Sigmoid colon (tissue), 7 donors: ENCODE results near the gene TRIO. TPM values are rescaled to one million over a fixed set of nuclear protein-coding genes. Genes with fewer than 3 reads are reported as not detected.

Experiments used
- DNase-seq: peaks from one replicate; pipeline ENCODE4 v3.0.0-alpha.2; 2019
- H3K27ac ChIP-seq, 4 donors: fragments of 200-600 bp; sonication (generic); one replicate each; pipeline ENCODE4 v1.5.1; 2016 to 2019; ENCODE audit warnings: mild to moderate bottlenecking in 1 of 4
- H3K27me3 ChIP-seq, 3 donors: fragments of 200-600 bp; sonication (generic); one replicate each; pipeline ENCODE4 v1.5.1; 2019; ENCODE audit warnings: mild to moderate bottlenecking in 1 of 3
- H3K36me3 ChIP-seq, 4 donors: fragments of 200-600 bp; sonication (generic); one replicate each; pipeline ENCODE4 v1.5.1; 2016 to 2019
- H3K4me1 ChIP-seq, 4 donors: fragments of 200-600 bp; sonication (generic); one replicate each; pipeline ENCODE4 v1.5.1; 2017 to 2019
- H3K4me3 ChIP-seq, 4 donors: fragments of 200-600 bp; sonication (generic); one replicate each; pipeline ENCODE4 v1.5.1; 2017 to 2019; ENCODE audit warnings: mild to moderate bottlenecking in 2 of 4, moderate library complexity in 1 of 4
- H3K9me3 ChIP-seq, 4 donors: fragments of 200-600 bp in 3 of 4; sonication (generic) in 3 of 4; one replicate each; pipeline versions ENCODE4 v1.5.1 to v1.6.1; 2013 to 2019
- EP300 ChIP-seq, 4 donors: sonication (generic); formaldehyde crosslinking; IDR thresholded peaks; one replicate each; pipeline ENCODE4 v1.6.1; 2017; ENCODE audit warnings: antibody characterized with exemption in 4 of 4
- POLR2A ChIP-seq, 2 donors: fragments of 450-650 bp; IDR thresholded peaks; one replicate each; pipeline ENCODE4 v1.6.1; 2016; ENCODE audit warnings: antibody characterized with exemption in 2 of 2, mild to moderate bottlenecking in 2 of 2, moderate library complexity in 2 of 2
- POLR2AphosphoS5 ChIP-seq, 4 donors: sonication (generic); formaldehyde crosslinking; IDR thresholded peaks; one replicate each; pipeline ENCODE4 v1.6.1; 2017; ENCODE audit warnings: antibody characterized with exemption in 4 of 4
- WGBS, 2 donors: extraction: QIAGEN DNeasy Blood & Tissue Kit; methylation state at CpG; one replicate each; pipeline ENCODE4 v1.1.7; 2013; 5-methylcytosine and 5-hydroxymethylcytosine counted together
- intact Hi-C: fragments of 100-400 bp; cut with DNase I; formaldehyde crosslinking; loops from one replicate; pipeline ENCODE4 v1.15.1; 2023
- polyA plus RNA-seq, 3 donors: library from polyadenylated mRNA; stranded (reverse); fragments of 200-250 nt; gene quantifications; one replicate each; pipeline ENCODE4 v1.2.3, GENCODE V29; 2013
- total RNA-seq, 4 donors: library from RNA; depleted of rRNA; stranded (reverse); fragments of >200 nt; gene quantifications; one replicate each; pipeline ENCODE4 v1.1.0, GENCODE V29; 2016
- TF ChIP-seq, protein P1 (sequence below), 4 experiments: fragments of 450-650 bp in 3 of 4; fragments of 200-600 bp in 1 of 4; IDR thresholded peaks; one replicate each; pipeline ENCODE4 v1.5.1; 2016 to 2019; ENCODE audit warnings: antibody characterized with exemption in 4 of 4, mild to moderate bottlenecking in 3 of 4, moderate library complexity in 2 of 4
- donor health status: healthy with polysubstance abuse.
- donor health status: Bipolar disorder and iron deficiency.
- donor health status: healthy.

Gene TRIO
- total and polyA plus RNA-seq, 7 donors: 34.8 to 300 (median 119) TPM

DNA sequence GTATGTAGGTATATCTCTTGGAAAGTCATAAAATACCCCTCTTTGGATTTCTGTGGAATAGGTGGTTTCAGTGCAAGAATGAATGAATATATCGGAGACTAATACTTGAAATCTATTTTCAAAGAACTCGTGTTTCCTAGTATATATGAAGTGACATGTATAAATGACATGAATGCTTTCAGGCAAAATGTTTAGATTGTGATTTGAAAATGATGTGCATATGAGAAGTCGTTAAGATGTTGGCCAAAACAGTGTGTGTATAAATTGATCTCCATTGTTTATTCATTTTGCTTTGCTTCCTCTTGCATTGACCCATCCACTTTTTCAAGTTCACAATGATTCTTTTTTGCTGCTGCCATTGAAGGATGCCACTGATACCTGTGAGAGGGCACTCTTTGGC is 8.3 kb downstream of the TRIO start:
- DNase-seq: no peak
- WGBS, 2 donors: 60 to 80% methylated on average over 3 of the region's 3 CpGs
- no peaks in the 10 kb centered on the region for H3K9me3 ChIP-seq
- intact Hi-C loops: no loop called here
- H3K27me3 ChIP-seq: no peaks in the 10 kb centered on the region
- no peak overlapping the region for H3K27ac ChIP-seq
- no peaks in the 10 kb centered on the region for H3K36me3 ChIP-seq
- peaks cover 0 to 96% (median 90%) of the 10 kb centered on the region in 4 donors for H3K4me1 ChIP-seq
- TF ChIP-seq POLR2AphosphoS5 (IDR thresholded peaks at IDR 0.05): no peak
- TF ChIP-seq, protein P1, sequence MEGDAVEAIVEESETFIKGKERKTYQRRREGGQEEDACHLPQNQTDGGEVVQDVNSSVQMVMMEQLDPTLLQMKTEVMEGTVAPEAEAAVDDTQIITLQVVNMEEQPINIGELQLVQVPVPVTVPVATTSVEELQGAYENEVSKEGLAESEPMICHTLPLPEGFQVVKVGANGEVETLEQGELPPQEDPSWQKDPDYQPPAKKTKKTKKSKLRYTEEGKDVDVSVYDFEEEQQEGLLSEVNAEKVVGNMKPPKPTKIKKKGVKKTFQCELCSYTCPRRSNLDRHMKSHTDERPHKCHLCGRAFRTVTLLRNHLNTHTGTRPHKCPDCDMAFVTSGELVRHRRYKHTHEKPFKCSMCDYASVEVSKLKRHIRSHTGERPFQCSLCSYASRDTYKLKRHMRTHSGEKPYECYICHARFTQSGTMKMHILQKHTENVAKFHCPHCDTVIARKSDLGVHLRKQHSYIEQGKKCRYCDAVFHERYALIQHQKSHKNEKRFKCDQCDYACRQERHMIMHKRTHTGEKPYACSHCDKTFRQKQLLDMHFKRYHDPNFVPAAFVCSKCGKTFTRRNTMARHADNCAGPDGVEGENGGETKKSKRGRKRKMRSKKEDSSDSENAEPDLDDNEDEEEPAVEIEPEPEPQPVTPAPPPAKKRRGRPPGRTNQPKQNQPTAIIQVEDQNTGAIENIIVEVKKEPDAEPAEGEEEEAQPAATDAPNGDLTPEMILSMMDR (IDR thresholded peaks at IDR 0.05): no peak
- no peak overlapping the region for H3K4me3 ChIP-seq

DNA sequence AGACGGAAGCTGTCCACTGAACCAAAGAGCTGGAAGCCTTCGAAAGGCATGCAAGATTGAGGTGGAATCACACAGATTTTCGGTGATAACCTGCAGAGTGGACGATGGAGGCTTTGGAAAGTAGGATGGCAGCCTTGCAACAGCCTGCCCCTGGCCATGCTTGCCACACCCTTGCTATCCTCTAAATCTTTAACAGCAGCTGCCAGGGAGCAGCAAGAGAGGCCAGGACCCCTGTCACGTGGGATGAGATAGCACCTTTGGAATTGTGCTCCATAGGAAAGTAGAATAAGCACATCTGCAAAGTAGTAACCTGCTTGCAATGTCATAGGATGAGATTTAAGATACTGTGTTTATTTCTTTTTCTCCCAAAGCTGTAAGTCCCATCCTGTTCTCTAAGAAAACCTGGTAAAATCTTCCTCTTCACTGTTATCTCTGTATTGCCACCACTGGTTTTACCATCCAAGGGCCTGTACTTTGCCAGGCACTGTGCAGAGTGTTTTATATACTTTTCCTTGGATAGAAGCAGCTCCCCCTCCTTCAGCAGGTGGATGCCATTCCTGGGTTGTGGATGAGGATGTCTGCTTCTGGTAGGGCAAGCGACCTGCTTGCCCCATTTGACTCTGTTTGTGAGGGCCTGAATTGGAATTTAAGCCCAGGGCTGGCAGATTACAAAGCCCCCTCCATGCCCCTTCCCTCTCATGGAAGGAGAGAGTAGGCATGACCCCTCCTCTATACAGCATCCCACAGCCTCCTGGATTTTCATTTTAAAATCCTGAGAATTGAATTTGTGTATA is 10.1 kb downstream of the TRIO start:
- Histone ChIP-seq H3K36me3 (no peaks in the 10 kb centered on the region), H3K27me3 (no peaks in the 10 kb centered on the region), H3K4me3 (peak overlapping the region in 1 of 4 donors; percentile 24), H3K27ac (peak overlapping the region; percentile 70 to 89 (median 82)), H3K4me1 (peaks cover 0 to 96% (median 89%) of the 10 kb centered on the region in 4 donors), H3K9me3 (no peaks in the 10 kb centered on the region)
- no peak for DNase-seq
- TF ChIP-seq EP300 (IDR thresholded peaks at IDR 0.05) (no peak), POLR2AphosphoS5 (IDR thresholded peaks at IDR 0.05) (no peak), POLR2A (IDR thresholded peaks at IDR 0.05) (no peak)
- TF ChIP-seq, protein P1 (IDR thresholded peaks at IDR 0.05): no peak
- intact Hi-C loops: no loop called here
- 59 to 83% methylated on average over 6 of the region's 6 CpGs for WGBS, 2 donors

DNA sequence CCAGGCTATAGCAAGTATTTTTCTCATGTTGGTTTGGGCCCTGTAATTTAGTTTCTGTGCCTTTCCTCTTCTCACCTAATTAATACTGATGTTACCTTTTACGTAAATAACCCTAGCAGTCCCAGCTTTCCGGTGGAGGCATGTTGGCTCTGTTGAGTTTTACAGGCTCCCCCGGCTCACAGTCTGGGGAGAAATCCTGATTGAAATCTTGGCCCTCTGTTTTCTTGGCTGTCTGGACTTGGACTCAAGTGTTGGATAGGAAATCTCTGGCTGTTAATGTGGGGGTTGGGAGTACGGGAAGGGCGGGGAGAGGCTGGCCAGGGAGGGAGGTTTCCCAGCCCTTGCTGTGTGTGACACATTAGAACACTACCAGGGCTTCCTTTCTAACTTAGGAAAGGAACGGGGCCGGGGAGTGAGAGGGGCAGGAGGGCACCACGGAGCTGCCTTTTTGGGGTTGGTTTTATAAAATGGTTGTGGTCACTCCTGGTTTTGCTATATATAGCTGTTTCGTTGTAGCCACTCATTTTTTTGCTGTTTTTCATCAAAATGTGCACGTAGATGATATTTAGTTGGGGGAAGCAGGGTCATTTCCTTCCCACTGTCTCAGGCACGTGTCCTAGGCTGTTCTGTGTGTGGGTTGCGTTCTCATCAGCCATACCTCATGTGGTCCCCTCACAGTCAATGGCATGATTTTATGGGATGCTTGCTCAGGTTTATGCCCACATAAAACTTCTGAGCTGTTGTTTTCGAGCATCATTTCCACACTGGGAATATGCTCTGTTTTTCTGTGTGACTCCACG is 11.0 kb downstream of the TRIO start:
- Histone ChIP-seq H3K4me1 (peaks cover 0 to 96% (median 84%) of the 10 kb centered on the region in 4 donors), H3K36me3 (no peaks in the 10 kb centered on the region), H3K27ac (peak overlapping the region; percentile 70 to 89 (median 82)), H3K4me3 (peak overlapping the region; percentile 2 to 24 (median 14)), H3K27me3 (no peaks in the 10 kb centered on the region), H3K9me3 (no peaks in the 10 kb centered on the region)
- WGBS, 2 donors: 14 to 20% methylated on average over 14 of the region's 14 CpGs
- intact Hi-C loops: no loop called here
- peak; percentile 93 for DNase-seq
- TF ChIP-seq POLR2A (IDR thresholded peaks at IDR 0.05): no peak
- TF ChIP-seq EP300 (IDR thresholded peaks at IDR 0.05): peak in 1 of 4 donors; percentile 23
- peak; percentile 33 to 84 (median 72) for TF ChIP-seq POLR2AphosphoS5 (IDR thresholded peaks at IDR 0.05)
- TF ChIP-seq, protein P1 (IDR thresholded peaks at IDR 0.05): no peak

DNA sequence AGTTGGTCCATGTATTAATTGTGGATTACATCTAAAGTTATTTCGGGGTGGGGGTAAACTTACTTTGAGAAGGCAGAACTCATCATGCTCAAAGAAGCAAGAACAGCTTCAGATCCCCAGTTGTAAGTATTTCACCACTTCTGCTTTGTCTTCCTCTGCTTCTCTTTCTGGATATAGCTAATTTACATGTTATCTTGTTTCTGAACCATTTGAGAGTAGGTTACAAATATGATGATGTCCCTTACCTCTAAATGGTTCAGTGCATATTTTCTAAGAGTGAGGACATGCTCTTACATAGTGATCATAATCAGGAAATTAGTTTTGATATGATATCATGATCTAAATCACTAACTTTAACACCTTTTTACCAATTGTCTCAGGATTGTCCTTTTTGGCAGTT is 11.9 kb downstream of the TRIO start:
- no peaks in the 10 kb centered on the region for H3K9me3 ChIP-seq
- peak overlapping the region; percentile 70 to 89 (median 82) for H3K27ac ChIP-seq
- H3K27me3 ChIP-seq: no peaks in the 10 kb centered on the region
- intact Hi-C loops: no loop called here
- 54 to 80% methylated on average over 1 of the region's 1 CpG for WGBS, 2 donors
- H3K4me1 ChIP-seq: peaks cover 0 to 95% (median 82%) of the 10 kb centered on the region in 4 donors
- H3K4me3 ChIP-seq: peak overlapping the region in 1 of 4 donors; percentile 24
- TF ChIP-seq, protein P1 (IDR thresholded peaks at IDR 0.05): no peak
- TF ChIP-seq POLR2AphosphoS5 (IDR thresholded peaks at IDR 0.05) (no peak), EP300 (IDR thresholded peaks at IDR 0.05) (no peak), POLR2A (IDR thresholded peaks at IDR 0.05) (no peak)
- H3K36me3 ChIP-seq: no peaks in the 10 kb centered on the region
- DNase-seq: no peak
